ENCODE data around the gene TXLNG.
A peak's percentile ranks its signal among the peaks of the same experiment; 100 is the strongest.
"Not testable (repeated sequence)": the region's sequence is repeated elsewhere in the genome, so short reads cannot be mapped to it uniquely, and the experiment has no call there.

TXLNG gene

GRCh38 chrX:16784440-16784839 lies 1.8 kb upstream of the TXLNG start:
- DNase-seq (ENCODE audit: low read depth in 1 of 2, low spot score in 1 of 2): not testable (repeated sequence)

DNA sequence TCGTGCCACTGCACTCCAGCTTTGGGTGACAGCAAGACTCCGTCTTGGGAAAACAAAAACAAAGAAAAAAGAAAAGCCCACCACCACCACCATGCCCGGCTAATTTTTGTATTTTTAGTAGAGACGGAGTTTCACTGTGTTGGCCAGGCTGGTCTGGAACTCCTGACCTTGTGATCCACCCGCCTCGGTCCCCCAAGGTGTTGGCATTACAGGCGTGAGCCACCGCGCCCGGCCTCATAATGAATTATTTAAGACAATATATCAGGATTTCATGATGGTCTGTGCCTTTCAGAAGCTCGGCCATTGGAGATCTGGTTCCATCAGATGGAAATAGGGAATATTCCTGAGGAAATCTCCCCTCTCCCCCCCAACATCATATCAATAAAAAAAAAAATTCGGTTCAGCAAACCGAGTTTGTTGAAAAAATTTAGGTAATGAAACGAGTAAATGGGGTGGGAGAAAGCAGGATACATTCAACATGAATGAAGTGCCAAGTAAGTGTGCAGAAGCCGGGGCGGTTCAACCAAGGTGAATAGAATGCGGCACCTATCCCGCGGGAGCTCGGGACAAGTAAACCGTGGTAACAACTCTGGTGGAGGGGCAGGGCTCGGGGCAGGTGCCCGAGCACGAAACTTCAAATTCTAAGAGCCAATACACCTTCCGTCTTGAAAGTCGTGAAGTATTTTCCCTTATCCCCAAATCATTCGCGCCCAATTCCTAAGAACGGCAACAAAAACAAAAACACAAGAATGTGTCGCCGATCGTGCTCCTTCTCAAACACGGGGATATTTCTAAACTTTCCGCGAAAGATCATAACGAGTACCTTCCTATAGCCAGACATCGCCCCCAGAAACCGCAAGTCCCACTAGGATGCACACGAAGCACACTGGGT lies 773 bp upstream of the TXLNG start:
- DNase-seq (ENCODE audit: low read depth in 1 of 2, low spot score in 1 of 2): no peak

DNA sequence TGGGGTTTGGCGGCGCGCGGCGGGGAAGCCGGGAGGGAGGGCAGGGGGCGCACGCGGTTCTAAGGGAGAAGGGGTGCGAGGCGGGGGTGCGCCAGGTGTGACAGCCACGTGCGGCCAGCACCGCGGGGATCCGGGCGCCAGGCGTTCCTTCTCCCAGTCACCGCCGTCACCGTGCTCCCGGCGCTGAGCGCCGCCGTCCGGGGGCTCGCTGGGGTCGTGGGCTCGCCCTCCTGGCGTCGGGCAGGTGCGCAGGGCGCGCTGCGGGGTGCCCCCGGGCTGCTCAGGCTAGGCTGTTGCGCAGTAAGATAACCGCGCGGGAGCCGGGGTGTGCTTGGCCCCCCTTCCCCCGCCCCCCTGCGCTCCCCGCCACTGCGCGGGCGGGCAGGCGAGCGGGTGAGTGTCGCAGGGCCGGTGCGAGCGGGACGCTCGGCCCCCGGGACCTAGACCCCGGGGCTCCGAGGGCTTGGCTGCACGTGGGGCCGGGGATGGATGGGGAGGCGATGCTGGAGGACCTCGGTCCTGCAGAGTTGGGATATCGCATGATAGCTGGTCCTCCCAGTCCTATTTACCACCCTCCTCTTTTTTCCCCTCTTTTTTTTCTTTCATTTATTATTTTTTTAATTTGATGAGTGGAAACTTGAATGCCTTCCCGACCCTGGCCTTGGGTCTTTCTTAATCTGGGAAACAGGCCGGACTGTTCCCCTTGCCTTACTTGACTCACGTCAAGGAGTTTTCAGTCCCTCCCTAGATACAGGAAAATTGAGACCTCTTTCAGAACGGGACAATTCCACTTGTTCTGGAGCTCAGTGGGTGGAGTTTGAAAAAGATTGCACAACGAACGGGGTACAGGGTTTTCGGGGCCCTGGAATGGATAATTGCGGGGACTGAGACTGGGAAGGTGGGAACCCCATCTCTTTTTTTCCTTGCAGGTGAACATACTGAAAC lies 797 bp downstream of the TXLNG start:
- peak in 1 of 2 donors; percentile 5 for DNase-seq (ENCODE audit: low read depth in 1 of 2, low spot score in 1 of 2)

GRCh38 chrX:16788477-16788876 lies 2.2 kb downstream of the TXLNG start:
- no peak for DNase-seq (ENCODE audit: low read depth in 1 of 2, low spot score in 1 of 2)

DNA sequence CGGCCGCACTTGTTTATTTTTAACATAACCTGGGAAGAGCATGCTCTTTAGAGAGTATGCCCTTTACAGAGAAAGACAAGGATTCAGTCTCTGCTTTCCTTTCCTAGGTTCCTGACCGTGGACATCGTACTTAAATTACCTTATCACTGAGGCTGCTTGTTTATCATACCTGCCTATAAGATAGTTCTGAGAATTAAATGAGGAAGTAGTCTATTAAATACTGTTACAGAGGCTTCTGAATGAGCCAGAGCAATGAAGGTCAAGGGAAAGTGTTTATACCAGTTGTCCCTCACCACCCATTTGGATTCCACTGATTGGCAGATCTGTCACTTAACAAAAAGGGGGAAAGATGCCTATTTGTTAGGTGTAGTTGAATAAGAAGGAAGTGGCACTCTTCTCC lies 10.0 kb downstream of the TXLNG start:
- DNase-seq (ENCODE audit: low read depth in 1 of 2, low spot score in 1 of 2): no peak

DNA sequence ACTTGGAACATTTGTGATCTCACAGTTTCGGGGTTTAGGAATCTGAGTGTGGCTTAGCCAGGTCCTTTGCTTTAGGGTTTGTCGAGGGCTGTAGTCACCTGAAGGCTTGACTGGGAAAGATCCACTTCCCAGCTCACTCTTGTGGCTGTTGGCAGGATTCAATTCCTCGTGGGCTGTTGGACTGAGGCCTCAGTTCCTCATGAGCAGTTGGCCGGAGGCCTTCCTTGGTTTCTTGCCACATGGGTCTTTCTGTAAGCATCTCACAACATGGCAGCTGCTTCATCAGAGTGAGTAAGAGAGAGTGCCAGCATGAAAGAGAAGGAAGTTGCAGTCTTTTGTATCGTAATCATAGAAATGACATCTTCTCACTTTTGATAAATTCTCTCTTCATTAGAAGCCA lies 11.1 kb downstream of the TXLNG start:
- no peak for DNase-seq (ENCODE audit: low read depth in 1 of 2, low spot score in 1 of 2)

GRCh38 chrX:16797841-16798240 lies 11.6 kb downstream of the TXLNG start:
- no peak for DNase-seq (ENCODE audit: low read depth in 1 of 2, low spot score in 1 of 2)

DNA sequence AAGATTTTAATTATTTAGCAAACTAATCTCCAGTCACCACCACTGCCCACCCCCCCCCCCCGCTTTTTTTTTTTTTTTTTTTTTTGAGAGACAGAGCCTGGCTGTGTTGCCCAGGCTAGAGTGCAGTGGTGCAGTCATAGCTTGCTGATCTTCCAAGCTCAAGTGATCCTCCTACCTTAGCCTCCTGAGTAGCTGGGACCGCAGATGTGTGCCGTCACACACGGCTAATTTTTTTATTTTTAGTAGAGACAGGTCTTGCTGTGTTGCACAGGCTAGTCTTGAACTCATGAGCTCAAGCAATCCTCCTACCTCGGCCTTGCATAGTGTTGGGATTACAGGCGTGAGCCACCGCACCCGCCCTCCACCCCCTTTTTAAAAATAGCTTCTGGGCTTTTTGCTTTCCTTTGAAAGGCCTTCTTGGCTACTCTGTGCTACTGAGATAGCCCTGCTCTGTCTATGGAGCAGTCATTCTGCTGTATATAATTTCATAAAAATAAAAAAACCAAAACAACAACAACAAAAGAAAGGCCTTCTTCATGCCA lies 18.7 kb downstream of the TXLNG start:
- DNase-seq (ENCODE audit: low read depth in 1 of 2, low spot score in 1 of 2): no peak

DNA sequence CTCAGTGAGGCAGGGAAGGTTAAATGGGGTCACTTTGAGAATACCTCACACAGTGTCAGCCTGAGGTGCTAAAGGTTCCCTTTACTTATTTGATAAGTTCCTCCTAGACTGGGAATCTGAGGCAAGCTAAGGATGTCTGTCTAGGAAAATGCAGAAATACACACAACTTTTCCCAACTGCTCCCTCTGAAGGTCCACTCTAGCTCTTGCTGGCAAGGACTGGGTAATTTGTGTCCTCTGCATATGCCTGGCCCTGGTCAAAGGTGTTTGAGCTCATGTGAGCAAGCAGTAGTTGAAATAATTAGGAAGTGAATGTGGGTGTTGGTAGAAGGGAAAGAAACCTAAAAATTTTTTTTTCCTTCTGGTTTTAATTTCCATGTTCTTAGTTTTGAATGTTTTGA lies 21.3 kb downstream of the TXLNG start:
- DNase-seq (ENCODE audit: low read depth in 1 of 2, low spot score in 1 of 2): no peak

GRCh38 chrX:16807976-16808542 lies 21.8 kb downstream of the TXLNG start:
- no peak for DNase-seq (ENCODE audit: low read depth in 1 of 2, low spot score in 1 of 2)

- no peak for DNase-seq (ENCODE audit: low read depth in 1 of 2, low spot score in 1 of 2)
These were observed 28.3 kb downstream of the TXLNG start for GRCh38 chrX:16814597-16814996.

DNA sequence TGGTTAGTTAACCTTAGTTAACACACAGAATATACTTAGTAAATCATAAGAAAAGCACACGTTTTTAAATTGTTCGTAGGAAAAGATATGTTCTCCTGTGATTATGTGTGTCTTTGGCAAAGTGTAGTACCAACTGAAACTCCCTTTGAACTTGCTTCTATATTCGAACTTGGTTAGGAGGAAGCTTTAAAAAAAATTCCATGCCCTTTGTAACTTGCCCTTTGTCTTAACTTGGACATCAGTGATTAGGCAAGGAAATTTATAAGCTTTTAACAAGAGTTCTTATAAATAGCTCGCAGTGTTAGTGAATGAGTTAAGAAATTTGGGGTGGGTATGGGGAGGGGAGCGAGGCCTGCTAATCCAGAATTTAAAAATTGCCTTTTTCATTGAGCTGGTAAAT lies 33.4 kb downstream of the TXLNG start:
- DNase-seq (ENCODE audit: low read depth in 1 of 2, low spot score in 1 of 2): no peak

DNA sequence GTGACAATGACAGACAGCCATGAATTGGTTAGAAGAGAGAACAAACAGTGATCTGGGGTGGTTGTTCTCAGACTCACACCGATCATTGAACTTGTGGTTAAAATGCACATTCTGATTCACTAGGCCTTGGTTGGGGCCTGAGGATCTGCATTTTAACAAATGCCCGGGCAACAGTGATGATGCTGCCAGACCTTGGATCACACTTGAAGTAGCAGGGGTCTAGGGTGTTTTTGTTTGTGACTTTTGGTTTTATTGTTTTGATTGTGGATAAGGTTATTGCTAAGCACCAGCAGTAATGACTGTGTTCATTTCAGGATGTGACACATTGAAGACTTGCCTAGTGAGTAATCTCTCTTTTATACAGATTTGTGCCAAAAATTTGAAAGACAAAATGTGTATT lies 36.5 kb downstream of the TXLNG start:
- no peak for DNase-seq (ENCODE audit: low read depth in 1 of 2, low spot score in 1 of 2)

DNA sequence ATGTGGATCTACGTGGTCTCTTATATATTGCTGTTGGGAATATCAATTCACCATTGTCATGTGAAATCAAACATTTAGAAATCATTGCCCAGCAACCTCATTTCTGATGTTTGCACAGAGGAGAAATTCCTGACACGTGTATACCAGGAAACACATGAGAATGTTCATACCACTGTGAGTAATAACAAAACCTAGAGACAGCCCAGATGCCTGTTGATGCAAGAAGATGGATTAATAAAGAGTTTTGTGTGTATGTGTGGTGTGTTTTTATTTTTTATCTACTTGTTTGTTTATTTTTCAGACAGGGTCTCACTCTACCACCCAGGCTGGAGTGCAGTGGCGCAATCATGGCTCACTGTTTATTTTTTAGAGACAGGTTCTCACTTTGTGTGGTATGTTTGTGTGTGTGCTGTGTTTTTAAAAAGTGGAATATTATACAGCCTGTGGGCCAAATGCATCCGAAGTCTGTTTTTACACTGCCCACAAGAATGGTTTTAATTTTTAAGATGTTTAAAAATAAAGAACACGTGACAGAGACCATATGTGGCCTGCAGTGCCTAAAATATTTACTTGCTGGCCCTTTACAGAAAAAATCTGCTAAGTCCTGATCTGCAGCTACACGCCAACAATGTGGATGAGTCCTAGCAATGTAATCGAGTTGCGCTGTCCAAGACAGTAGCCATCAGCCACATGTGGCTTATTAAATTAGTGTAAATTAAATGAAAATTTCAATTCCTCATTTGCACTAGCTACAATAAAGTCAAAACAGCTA lies 39.2 kb downstream of the TXLNG start:
- no peak for DNase-seq (ENCODE audit: low read depth in 1 of 2, low spot score in 1 of 2)

- no peak for DNase-seq (ENCODE audit: low read depth in 1 of 2, low spot score in 1 of 2)
These were observed 39.9 kb downstream of the TXLNG start for GRCh38 chrX:16826207-16826606.

DNA sequence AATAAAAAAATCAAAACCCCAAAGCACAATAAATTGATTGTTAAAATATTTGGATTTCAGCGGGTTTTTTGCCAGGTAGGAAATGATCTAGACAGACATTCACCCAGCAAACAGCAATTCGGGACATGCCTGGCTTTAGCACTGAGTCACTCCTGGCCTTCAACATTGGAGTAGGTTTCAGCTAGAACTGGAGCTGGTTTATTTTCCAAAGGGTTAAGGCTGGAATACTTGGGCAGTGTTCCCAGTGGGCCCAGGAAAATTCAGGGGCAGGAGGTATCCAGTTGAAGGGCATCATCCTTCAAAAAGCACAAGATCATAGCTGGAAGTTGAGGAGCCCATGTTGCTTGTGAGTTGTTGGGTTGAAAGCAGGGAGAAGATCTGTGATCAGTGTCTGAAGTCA lies 41.0 kb downstream of the TXLNG start:
- no peak for DNase-seq (ENCODE audit: low read depth in 1 of 2, low spot score in 1 of 2)

DNA sequence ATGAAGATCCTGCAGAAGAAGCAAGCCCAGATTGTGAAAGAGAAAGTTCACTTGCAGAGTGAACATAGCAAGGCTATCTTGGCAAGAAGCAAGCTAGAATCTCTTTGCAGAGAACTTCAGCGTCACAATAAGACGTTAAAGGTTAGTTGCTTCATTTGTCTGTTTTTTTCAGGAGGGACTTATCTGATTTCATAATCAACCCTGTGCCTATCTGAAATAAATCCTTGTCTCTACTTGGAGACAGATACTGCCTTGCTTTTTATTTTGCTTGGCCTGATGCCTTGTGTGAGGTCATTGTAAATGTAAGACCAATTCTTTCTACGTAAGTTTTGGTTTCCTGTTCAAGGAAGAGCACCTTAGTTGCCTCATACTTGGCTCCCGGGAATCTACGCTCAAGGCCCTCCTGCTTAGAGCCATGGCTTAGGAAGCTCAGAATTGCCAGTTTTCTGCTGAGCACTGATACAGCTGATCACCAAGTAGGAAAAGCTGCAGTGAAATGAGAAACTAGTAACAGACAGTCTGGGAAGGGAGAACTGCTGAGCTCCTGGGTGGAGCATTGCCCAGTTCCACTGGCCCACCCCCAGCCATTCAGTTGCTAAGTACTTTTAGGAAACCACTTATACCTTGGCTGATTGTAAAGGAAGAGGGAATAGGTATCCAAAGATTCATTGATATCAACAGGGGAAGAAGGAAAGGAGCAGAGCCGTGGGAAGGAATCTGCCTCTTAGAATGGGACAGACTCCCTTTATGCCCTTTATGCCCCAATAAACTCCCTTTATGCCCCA lies 42.0 kb downstream of the TXLNG start:
- DNase-seq (ENCODE audit: low read depth in 1 of 2, low spot score in 1 of 2): no peak

GRCh38 chrX:16832301-16832700 lies 46.0 kb downstream of the TXLNG start:
- no peak for DNase-seq (ENCODE audit: low read depth in 1 of 2, low spot score in 1 of 2)

GRCh38 chrX:16834806-16835205 lies 48.5 kb downstream of the TXLNG start:
- DNase-seq (ENCODE audit: low read depth in 1 of 2, low spot score in 1 of 2): no peak

DNA sequence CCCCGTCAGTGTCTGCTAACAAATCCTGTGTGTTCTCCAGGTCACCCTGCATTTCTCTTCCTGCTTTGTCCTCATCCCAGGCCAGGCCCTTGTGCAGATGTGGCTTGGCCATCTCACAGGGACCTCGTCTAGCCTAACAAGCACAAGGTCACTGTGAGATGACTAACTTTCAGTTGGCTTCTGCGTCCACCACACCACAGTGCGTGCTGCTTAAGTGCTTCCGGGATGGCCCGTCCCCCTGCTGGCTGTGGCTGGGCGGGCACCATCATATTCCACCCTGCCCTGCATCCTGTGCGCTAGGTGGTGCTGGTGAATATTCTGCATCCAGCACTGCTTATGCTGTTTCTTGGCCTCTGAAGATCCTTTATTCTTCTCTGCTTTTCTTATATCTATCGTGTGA lies 50.1 kb downstream of the TXLNG start:
- DNase-seq (ENCODE audit: low read depth in 1 of 2, low spot score in 1 of 2): no peak

All from stimulated activated CD4-positive, alpha-beta T cell treated with anti-CD3 and anti-CD28 coated beads, Interleukin-15, amount 100 ng/mL, for 1 hour (primary cell).